Gastroesophageal sphincter (tissue), 4 donors: ENCODE measurements around the gene MARCKS. TPM values are rescaled to one million over a fixed set of nuclear protein-coding genes. Genes with fewer than 3 reads are reported as not detected.

Source experiments
- ATAC-seq: fragments of 150-250 bp; one replicate; pipeline ENCODE4 v1.9.1; 2016; ENCODE audit warnings: mild to moderate bottlenecking, moderate library complexity
- H3K27ac ChIP-seq, 4 donors: fragments of 200-600 bp; sonication (generic) in 3 of 4; 1 replicate in 3 of 4; 2 replicates in 1 of 4; pipeline ENCODE4 v1.5.1; 2016 to 2019
- H3K27me3 ChIP-seq: fragments of 200-600 bp; sonication (generic); one replicate; pipeline ENCODE4 v1.5.1; 2019
- H3K36me3 ChIP-seq, 2 donors: fragments of 200-600 bp; sonication (generic); one replicate each; pipeline ENCODE4 v1.5.1; 2019; ENCODE audit warnings: control low read depth in 1 of 2
- H3K4me1 ChIP-seq, 3 donors: fragments of 200-600 bp; sonication (generic); 1 replicate in 2 of 3; 2 replicates in 1 of 3; pipeline ENCODE4 v1.5.1; 2016 to 2019; ENCODE audit warnings: control low read depth in 2 of 3
- H3K4me3 ChIP-seq, 2 donors: fragments of 200-600 bp; sonication (generic); one replicate each; pipeline ENCODE4 v1.5.1; 2019; ENCODE audit warnings: mild to moderate bottlenecking in 1 of 2, moderate library complexity in 1 of 2
- H3K9me3 ChIP-seq, 3 donors: fragments of 200-600 bp; sonication (generic); one replicate each; pipeline ENCODE4 v1.5.1; 2017 to 2019; ENCODE audit warnings: control low read depth in 2 of 3
- CTCF ChIP-seq, 4 experiments: fragments of 200-600 bp in 2 of 4; fragments of 450-650 bp in 2 of 4; sonication (generic) in 1 of 4; IDR thresholded peaks; one replicate each; pipeline ENCODE4 v1.5.1; 2017 to 2019; ENCODE audit warnings: antibody characterized with exemption in 4 of 4, mild to moderate bottlenecking in 2 of 4, moderate library complexity in 2 of 4
- EP300 ChIP-seq: sonication (generic); formaldehyde crosslinking; IDR thresholded peaks from one replicate; pipeline ENCODE4 v1.6.1; 2017; ENCODE audit warnings: antibody characterized with exemption, mild to moderate bottlenecking
- POLR2A ChIP-seq, 2 donors: fragments of 450-650 bp; IDR thresholded peaks; one replicate each; pipeline ENCODE4 v1.6.1; 2017; ENCODE audit warnings: antibody characterized with exemption in 2 of 2, mild to moderate bottlenecking in 2 of 2, moderate library complexity in 1 of 2
- POLR2AphosphoS5 ChIP-seq: sonication (generic); formaldehyde crosslinking; IDR thresholded peaks from one replicate; pipeline ENCODE4 v1.6.1; 2017; ENCODE audit warnings: antibody characterized with exemption
- WGBS, 2 donors: methylation state at CpG; one replicate each; pipeline ENCODE4 v1.1.5; 2018; ENCODE audit warnings: low coverage in 1 of 2; 5-methylcytosine and 5-hydroxymethylcytosine counted together
- total RNA-seq, 4 donors: library from RNA; depleted of rRNA; stranded (reverse); fragments of >200 nt; gene quantifications; one replicate each; pipeline ENCODE4 v1.1.0, GENCODE V29; 2016

The MARCKS gene
- total RNA-seq, 4 donors from 2014 or later = 17.7 to 36.4 (median 25.5) TPM

- 2 to 8% methylated on average over 13 to 27 of the region's 56 CpGs for WGBS, 2 donors
- Histone ChIP-seq H3K27me3 (no peaks in the 10 kb centered on the region), H3K27ac (peak overlapping the region; percentile 78 to 93 (median 88)), H3K4me3 (peak overlapping the region; percentile 59 to 71), H3K36me3 (no peaks in the 10 kb centered on the region), H3K4me1 (peaks cover 0 to 30% (median 0%) of the 10 kb centered on the region in 3 donors), H3K9me3 (no peaks in the 10 kb centered on the region)
- TF ChIP-seq POLR2A (IDR thresholded peaks at IDR 0.05) (no peak), CTCF (IDR thresholded peaks at IDR 0.05) (peak in 1 of 4 experiments; percentile 41)
- ATAC-seq = peak; percentile 6
These were observed 2.3 kb upstream of the MARCKS start for GRCh38 chr6:113854531-113855499.

GRCh38 chr6:113855500-113856374 lies 1.4 kb upstream of the MARCKS start:
- TF ChIP-seq EP300 (no peak), POLR2A (IDR thresholded peaks at IDR 0.05) (no peak), POLR2AphosphoS5 (peak; percentile 4)
- ATAC-seq = no peak
- no peaks in the 10 kb centered on the region for H3K9me3 ChIP-seq
- peaks cover 0 to 30% (median 0%) of the 10 kb centered on the region in 3 donors for H3K4me1 ChIP-seq
- H3K36me3 ChIP-seq = no peaks in the 10 kb centered on the region
- H3K27me3 ChIP-seq = no peaks in the 10 kb centered on the region
- H3K27ac ChIP-seq = peak overlapping the region; percentile 78 to 93 (median 88)
- 0% methylated on average over 23 to 27 of the region's 27 CpGs for WGBS, 2 donors
- peak overlapping the region; percentile 59 to 71 for H3K4me3 ChIP-seq

- H3K36me3 ChIP-seq = no peaks in the 10 kb centered on the region
- no peaks in the 10 kb centered on the region for H3K27me3 ChIP-seq
- H3K4me3 ChIP-seq = peak overlapping the region; percentile 59 to 71
- no peaks in the 10 kb centered on the region for H3K9me3 ChIP-seq
- H3K27ac ChIP-seq = peak overlapping the region; percentile 78 to 93 (median 88)
- ATAC-seq = no peak
- TF ChIP-seq POLR2AphosphoS5 (no peak), EP300 (no peak), CTCF (IDR thresholded peaks at IDR 0.05) (no peak), POLR2A (IDR thresholded peaks at IDR 0.05) (no peak)
- WGBS, 2 donors = 0% methylated on average over 10 of the region's 10 CpGs
- peaks cover 0 to 33% (median 0%) of the 10 kb centered on the region in 3 donors for H3K4me1 ChIP-seq
These were observed 845 bp upstream of the MARCKS start for GRCh38 chr6:113856375-113856624.

- Histone ChIP-seq H3K36me3 (no peaks in the 10 kb centered on the region), H3K9me3 (no peaks in the 10 kb centered on the region), H3K27ac (peak overlapping the region; percentile 84 to 95 (median 92)), H3K4me3 (peak overlapping the region; percentile 59 to 71), H3K27me3 (no peaks in the 10 kb centered on the region), H3K4me1 (peaks cover 0 to 43% (median 0%) of the 10 kb centered on the region in 3 donors)
- WGBS, 2 donors = 0 to 1% methylated on average over 22 to 37 of the region's 43 CpGs
- no peak for ATAC-seq
- TF ChIP-seq POLR2AphosphoS5 (no peak), POLR2A (IDR thresholded peaks at IDR 0.05) (no peak)
These were observed 673 bp downstream of the MARCKS start for GRCh38 chr6:113857556-113858479.

- 0% methylated on average over 6 to 7 of the region's 67 CpGs for WGBS, 2 donors
- H3K9me3 ChIP-seq = no peaks in the 10 kb centered on the region
- ATAC-seq = peak; percentile 90
- H3K4me3 ChIP-seq = peak overlapping the region; percentile 59 to 71
- H3K27me3 ChIP-seq = no peaks in the 10 kb centered on the region
- peak overlapping the region; percentile 84 to 95 (median 92) for H3K27ac ChIP-seq
- no peaks in the 10 kb centered on the region for H3K36me3 ChIP-seq
- H3K4me1 ChIP-seq = peaks cover 0 to 43% (median 0%) of the 10 kb centered on the region in 3 donors
- TF ChIP-seq CTCF (IDR thresholded peaks at IDR 0.05) (peak; percentile 95 to 99 (median 98)), POLR2AphosphoS5 (peak; percentile 78), EP300 (no peak), POLR2A (IDR thresholded peaks at IDR 0.05) (peak; percentile 63 to 72)
These were observed 1.6 kb downstream of the MARCKS start for GRCh38 chr6:113858480-113859348.
